GM19240 (cell line): ENCODE measurements around the gene TSR3.

ENCODE experiments used
- DNase-seq: peaks from one replicate; pipeline ENCODE4 v3.0.0; 2011; ENCODE audit warnings: low spot score; ENCODE audit not compliant: insufficient read length

The TSR3 gene

GRCh38 chr16:1351582-1352362, at the start of gene TSR3, which contains the start of gene GNPTG:
Gene TSR3 (minus strand): TSS chr16:1351878. CDS start chr16:1351804, 74 bp downstream.
Gene GNPTG (plus strand): TSS chr16:1351931. CDS start chr16:1351966, 35 bp downstream.
- DNase-seq, result peak; percentile 91

DNA sequence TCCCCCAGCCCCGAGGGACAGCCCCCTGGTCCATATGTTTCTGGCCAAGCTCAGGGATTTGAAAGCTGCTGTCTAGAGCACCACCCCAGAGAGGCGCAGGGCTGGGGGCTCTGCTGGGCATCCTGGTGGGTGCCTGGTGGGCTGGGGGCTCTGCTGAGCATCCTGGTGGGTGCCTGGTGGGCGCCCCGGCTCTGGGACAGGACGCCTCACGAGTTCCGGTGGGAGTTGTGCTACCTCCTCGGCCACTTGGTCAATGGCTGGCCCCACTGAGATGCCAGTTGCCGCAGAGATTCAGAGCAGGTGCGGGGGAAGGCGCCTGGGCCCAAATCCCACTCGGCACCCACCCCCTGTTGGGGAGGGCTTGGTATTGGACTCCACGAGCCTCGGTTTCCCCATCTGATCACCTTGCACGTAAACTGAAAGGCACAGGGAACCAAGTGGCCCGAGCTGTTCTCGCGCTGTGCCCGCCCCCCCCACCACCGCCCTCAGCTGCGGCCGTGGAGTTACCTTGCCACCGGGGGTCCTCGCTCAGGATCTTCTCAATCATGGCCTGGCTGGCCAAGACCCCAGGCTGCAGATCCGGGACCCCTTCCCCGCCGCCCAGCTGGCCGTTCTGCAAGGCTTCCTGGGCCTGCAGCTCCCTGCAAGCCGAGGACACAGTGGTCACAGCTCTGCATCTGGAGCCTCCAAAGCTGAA, 49.5 kb upstream of the TSR3 start:
- DNase-seq, result no peak

GRCh38 chr16:1398826-1399581, 47.3 kb upstream of the TSR3 start:
- no peak for DNase-seq

DNA sequence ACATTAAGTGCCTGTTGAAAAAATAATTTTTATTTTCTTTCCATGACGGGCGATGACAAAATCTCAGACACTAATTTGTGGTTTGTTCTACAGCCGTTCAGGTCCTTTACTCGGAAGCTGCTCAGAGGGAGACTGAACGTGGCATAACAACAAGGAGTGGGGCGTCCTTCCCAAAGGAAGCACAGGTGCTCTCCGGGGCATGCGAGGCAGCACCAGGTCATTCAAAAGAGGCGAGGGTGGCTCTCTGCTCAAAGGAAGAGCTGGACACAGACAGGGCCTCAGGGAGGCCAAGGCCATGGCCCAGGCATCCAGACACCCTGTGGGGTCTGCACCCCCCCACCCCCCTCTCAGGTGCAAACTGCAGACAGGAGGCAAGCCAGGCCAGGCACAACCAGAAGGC, 46.7 kb upstream of the TSR3 start:
- DNase-seq, result no peak

- DNase-seq, result no peak
Measured at GRCh38 chr16:1397779-1398178, 46.1 kb upstream of the TSR3 start.

GRCh38 chr16:1395444-1396031, 43.9 kb upstream of the TSR3 start:
- no peak for DNase-seq

- DNase-seq, result no peak
Measured at GRCh38 chr16:1394367-1394951, 42.8 kb upstream of the TSR3 start.

DNA sequence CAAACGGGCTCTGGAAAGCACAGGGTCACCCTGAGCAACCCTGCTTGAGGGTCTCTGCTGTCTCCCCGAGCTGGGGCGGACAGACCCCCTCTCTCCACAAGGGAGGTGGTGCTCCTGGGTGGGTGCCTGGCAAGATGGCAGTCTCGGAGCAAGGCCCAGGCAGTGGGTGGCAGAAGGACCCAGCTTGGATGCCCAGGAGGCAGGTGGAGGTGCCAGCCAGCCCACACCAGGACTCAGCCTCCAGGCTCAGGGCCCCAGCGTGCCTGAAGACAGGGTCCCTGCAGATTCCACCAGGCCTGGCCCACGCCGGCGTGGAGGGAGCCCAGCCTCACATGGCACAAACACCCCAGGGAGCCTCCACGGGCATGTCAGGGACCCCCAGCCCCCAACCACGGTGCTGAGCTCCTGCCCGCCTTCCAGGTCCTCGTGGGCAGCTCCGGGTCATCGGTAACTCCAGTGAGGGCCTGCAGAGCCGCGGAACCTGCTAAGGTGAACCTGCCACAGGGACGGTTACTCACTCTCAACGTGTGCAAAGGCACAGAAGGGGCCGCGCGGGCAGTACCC, 42.0 kb upstream of the TSR3 start:
- no peak for DNase-seq

DNA sequence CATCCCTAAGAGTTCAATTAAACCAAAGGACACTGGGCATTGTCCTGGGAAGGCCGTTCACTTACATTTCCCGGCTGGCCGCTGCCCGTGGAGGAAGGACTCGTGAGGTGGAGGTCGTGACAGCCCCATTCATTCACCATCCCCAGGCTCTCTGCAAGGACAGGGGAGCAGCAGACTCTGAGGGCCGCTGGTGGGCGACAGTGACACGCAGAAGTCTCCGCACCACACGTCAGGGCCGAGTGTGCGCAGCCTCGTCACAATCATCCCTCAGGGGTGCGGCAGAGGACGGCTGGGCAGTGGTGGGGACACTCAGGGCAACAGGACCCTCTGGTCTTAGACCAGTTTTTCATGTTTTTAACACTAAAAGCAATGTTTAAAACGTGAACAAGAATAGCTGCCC, 41.1 kb upstream of the TSR3 start:
- DNase-seq, result no peak

- no peak for DNase-seq
Measured at GRCh38 chr16:1390239-1390779, 38.6 kb upstream of the TSR3 start.

DNA sequence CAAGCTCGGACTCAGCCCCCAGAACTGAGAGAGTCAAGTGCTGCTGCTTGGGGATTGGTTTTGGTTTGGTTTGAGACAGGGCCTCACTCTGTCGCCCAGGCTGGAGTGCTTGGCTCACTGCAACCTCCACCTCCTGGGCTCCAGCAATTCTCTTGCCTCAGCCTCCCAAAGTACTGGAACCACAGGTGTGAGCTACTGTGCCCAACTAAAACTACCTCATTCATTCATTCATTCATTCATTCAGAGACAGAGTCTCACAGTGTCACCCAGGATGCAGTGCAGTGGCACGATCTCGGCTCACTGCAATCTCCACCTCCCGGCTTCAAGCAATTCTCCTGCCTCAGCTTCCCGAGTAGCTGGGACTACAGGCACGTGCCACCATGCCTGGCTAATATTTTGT, 38.1 kb upstream of the TSR3 start:
- no peak for DNase-seq

DNA sequence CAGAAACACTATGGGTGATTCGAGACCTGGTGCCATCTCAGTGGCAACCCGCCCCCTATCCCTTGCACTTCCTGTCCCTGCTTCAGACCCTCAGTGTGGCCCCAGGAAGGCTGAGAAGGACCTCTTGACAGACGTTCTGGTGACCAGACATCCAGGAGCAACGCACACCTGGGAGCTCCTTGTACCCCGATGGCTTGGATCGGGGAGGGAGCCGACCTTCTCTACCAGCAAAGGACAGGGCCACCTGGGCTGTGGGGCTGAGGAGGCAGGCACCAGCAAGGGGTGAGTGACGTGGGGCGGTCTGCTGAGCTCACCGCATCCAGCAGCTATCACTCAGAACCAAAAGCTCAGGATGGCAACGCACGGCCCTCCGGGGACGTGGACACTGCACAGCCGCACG, 35.7 kb upstream of the TSR3 start:
- DNase-seq, result no peak

GRCh38 chr16:1385232-1385631, 33.6 kb upstream of the TSR3 start:
- no peak for DNase-seq

GRCh38 chr16:1383556-1383955, 31.9 kb upstream of the TSR3 start:
- DNase-seq, result no peak

DNA sequence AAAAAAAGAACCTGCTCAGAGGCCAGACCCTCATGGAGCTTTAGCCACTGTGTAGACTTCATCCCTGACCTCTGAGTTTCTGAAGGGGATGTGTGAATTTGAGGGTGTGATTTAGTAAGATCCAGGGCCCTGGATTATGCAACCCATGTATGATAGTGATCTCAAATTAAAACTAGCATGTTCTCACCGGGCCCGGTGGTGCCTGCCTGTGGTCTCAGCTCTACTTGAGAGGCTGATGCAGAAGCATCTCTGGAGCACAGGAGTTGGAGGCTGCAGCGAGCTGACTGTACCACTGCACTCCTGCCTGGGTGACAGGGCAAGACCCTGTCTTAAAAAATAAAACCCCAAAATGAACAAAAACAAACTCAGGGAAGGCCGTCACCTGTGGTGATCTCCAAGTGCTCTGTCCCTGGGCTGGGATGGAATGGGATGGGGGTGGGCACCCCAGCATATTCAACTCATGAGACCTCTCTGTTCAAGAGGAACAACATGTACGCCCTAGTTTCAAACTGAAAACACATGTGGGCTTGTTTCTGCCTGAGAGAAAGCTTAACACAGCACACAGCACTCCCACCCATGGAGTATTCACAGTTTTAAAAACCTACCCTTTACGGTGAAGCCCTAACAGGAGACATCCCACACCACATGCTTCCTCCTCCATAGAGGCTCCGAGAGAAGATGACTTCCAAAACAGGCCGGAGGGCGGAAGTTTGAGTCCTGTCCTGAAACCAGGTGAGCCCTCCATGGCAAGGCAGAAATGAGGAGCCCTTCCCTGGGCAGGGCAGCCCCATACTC, 30.1 kb upstream of the TSR3 start:
- no peak for DNase-seq

- DNase-seq, result no peak
Measured at GRCh38 chr16:1380195-1380594, 28.5 kb upstream of the TSR3 start.

DNA sequence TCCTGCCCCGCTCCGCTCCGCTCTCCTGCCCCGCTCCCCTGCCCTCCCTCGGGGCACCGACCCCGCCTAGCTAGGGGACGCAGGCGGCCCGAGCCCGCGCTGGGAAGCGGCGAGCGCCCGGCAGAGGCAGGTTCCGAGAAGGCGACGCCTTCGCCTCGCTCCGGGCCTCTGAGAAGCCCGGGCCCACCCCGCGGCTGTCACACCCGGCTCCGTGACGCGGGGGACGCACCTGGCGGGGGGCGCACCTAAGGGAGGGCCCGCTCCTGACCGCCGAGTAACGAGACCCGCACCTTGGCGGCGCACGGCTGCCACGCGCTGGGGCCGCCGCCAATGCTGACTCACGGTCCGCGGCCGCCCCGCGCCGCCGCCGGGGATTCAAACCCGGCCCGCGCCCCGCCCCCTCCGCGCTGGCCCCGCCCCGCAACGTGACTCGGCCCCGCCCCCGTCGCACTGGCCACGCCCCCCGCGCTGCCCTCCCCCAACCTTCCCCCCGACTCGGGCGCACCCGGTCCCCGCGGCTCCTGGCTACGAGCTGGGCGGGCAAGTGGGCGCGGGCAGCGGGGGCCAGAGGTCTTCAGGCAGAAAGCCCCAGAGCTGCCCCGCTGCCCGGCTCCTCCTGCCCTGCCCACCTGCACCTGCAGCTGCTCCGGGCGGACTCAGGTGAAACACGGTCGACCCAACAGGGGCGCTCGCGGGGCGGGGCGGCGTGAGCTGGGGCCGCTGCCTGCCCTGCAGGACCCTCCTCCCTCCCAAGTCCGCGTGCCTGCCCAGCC, 27.8 kb upstream of the TSR3 start:
- peak; percentile 63 for DNase-seq

DNA sequence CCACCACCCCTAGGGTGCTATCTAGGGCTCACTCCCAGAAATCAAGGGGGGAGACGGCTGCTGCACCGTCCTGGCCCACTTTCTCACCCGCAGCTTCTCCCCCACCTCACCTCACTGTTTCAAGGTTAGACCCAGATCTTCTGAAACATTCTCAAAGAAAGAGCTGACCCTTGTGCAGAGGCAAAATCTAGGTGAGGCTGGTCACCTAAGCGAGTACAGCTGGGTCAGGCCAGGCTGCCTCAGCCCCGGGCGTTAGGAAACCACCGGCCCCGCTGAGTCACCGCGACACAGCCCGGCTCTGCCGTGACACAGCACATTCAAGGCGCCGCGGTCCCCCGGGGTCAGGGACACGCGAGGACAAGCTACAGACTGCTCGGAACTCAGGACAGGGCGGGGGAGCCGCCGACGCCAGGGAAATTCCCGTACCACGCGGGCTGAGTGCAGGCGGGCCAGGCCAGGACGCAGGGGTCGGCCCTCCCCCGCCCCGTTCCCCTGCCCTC, 27.2 kb upstream of the TSR3 start:
- no peak for DNase-seq
